ENCODE measurements around the gene ZEB2.

The ZEB2 gene

DNA sequence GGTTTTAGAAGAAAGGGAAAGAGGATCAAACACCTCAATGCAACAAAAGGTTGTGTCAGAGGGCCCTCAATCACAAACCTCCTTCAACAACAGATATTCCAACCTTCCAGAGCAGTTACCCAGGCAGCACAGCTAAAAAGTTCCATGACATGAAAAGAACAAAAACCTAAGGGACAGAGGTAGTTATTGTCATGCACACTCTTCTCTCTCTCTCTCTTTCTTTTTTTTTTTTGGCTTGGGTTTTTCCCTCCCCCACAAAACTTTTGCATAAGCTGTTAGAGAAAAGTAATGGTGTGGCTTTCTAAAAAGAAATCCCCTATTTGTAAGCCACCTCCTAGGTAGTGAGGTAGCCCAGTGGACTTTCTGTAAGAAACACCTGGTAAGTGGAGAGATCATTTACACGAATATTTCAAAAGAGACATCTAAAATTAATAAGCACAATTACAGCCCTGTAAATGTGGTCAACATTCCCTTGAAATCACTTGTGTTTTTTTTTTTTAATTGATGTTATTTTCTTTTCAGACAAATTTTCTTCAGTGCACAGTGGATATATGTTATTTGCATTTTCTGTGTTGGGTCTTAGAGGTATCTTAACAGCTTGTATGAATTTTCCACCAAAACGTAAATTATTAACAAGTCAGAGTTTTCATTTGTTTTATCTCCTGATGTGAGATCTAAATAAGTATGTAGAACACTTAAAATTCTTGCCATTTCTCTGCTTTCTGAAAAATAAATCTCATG lies 48.4 kb downstream of the ZEB2 start:
- Histone ChIP-seq H3K4me1 (ENCODE audit: insufficient read depth, low read length) (no peaks in the 10 kb centered on the region), H3K9me3 (ENCODE audit: insufficient read depth, low read length, severe bottlenecking) (no peaks in the 10 kb centered on the region), H4K20me1 (ENCODE audit: insufficient read depth, low read length) (no peaks in the 10 kb centered on the region), H3K27me3 (ENCODE audit: insufficient read depth, low read length, poor library complexity) (no peaks in the 10 kb centered on the region), H3K36me3 (ENCODE audit: insufficient read depth, low read length) (0 out of 2 replicates have a peak, but pooled peaks cover 3% of the 10 kb centered on the region), H3K4me2 (ENCODE audit: insufficient read depth, low read length) (no peak overlapping the region), H3K27ac (ENCODE audit: low read length) (no peak overlapping the region), H3K4me3 (ENCODE audit: low read depth in 1 of 2, low read length in 2 of 2) (no peak overlapping the region), H2AFZ (ENCODE audit: low read depth, low read length) (no peak overlapping the region), H3K9ac (ENCODE audit: low read depth, low read length) (no peak overlapping the region), H3K79me2 (ENCODE audit: insufficient read depth, low read length) (no peaks in the 10 kb centered on the region)
- no peak for ATAC-seq (ENCODE audit: insufficient read depth, low read depth)
- TF ChIP-seq, protein P1, sequence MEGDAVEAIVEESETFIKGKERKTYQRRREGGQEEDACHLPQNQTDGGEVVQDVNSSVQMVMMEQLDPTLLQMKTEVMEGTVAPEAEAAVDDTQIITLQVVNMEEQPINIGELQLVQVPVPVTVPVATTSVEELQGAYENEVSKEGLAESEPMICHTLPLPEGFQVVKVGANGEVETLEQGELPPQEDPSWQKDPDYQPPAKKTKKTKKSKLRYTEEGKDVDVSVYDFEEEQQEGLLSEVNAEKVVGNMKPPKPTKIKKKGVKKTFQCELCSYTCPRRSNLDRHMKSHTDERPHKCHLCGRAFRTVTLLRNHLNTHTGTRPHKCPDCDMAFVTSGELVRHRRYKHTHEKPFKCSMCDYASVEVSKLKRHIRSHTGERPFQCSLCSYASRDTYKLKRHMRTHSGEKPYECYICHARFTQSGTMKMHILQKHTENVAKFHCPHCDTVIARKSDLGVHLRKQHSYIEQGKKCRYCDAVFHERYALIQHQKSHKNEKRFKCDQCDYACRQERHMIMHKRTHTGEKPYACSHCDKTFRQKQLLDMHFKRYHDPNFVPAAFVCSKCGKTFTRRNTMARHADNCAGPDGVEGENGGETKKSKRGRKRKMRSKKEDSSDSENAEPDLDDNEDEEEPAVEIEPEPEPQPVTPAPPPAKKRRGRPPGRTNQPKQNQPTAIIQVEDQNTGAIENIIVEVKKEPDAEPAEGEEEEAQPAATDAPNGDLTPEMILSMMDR (IDR thresholded peaks at IDR 0.05; ENCODE audit: borderline replicate concordance, extremely low read depth, low read length, poor library complexity, severe bottlenecking): no peak
- TF ChIP-seq EZH2 (IDR thresholded peaks at IDR 0.05; ENCODE audit: borderline replicate concordance, low read depth, low read length, severe bottlenecking): no peak
- DNase-seq: no peak

DNA sequence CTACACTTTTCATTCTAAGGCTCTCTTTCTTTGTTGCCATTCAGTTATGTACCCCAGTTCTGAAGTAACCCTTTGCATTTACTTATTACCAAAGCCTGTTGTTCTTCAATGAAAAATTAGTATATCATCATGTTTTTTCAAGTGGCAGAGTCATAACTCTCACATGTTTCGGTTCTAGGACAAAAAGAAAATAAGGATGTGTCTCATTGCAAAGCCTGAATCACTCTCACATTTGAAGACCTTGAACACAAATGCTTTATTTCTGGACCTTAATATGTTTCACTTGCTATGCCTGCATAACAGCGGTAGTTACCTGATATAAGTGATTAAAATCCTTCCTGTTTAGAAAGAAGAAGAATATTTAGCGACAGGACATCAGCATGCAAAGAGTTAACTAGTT lies 49.1 kb downstream of the ZEB2 start:
- no peaks in the 10 kb centered on the region for H3K79me2 ChIP-seq (ENCODE audit: insufficient read depth, low read length)
- TF ChIP-seq, protein P1 (IDR thresholded peaks at IDR 0.05; ENCODE audit: borderline replicate concordance, extremely low read depth, low read length, poor library complexity, severe bottlenecking): no peak
- no peak for TF ChIP-seq EZH2 (IDR thresholded peaks at IDR 0.05; ENCODE audit: borderline replicate concordance, low read depth, low read length, severe bottlenecking)
- H3K4me2 ChIP-seq (ENCODE audit: insufficient read depth, low read length): no peak overlapping the region
- H3K4me1 ChIP-seq (ENCODE audit: insufficient read depth, low read length): no peaks in the 10 kb centered on the region
- DNase-seq: no peak
- no peak overlapping the region for H3K9ac ChIP-seq (ENCODE audit: low read depth, low read length)
- H2AFZ ChIP-seq (ENCODE audit: low read depth, low read length): no peak overlapping the region
- H4K20me1 ChIP-seq (ENCODE audit: insufficient read depth, low read length): no peaks in the 10 kb centered on the region
- no peak for ATAC-seq (ENCODE audit: insufficient read depth, low read depth)
- no peak overlapping the region for H3K4me3 ChIP-seq (ENCODE audit: low read depth in 1 of 2, low read length in 2 of 2)
- H3K27ac ChIP-seq (ENCODE audit: low read length): no peak overlapping the region
- 0 out of 2 replicates have a peak, but pooled peaks cover 3% of the 10 kb centered on the region for H3K36me3 ChIP-seq (ENCODE audit: insufficient read depth, low read length)
- no peaks in the 10 kb centered on the region for H3K9me3 ChIP-seq (ENCODE audit: insufficient read depth, low read length, severe bottlenecking)
- no peaks in the 10 kb centered on the region for H3K27me3 ChIP-seq (ENCODE audit: insufficient read depth, low read length, poor library complexity)

DNA sequence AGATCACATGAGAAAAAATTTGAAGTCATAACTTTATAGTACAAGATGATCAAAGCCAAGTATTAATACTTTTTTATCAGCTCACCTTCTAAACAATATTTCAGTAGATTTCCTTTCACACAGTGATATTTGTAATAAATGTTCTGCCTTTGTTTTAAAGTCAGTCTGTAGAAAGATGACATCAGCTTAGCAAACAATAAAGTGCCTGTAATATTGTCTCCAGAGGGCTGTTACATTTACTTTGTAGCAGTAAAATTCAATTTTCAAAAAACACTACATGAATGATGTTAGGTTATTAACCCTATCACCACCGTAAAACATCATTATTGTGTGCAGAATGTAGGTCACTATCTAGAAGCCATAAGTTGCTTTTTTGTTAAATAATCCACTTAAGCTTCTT lies 49.6 kb downstream of the ZEB2 start:
- no peak for TF ChIP-seq EZH2 (IDR thresholded peaks at IDR 0.05; ENCODE audit: borderline replicate concordance, low read depth, low read length, severe bottlenecking)
- TF ChIP-seq, protein P1 (IDR thresholded peaks at IDR 0.05; ENCODE audit: borderline replicate concordance, extremely low read depth, low read length, poor library complexity, severe bottlenecking): no peak
- H3K27ac ChIP-seq (ENCODE audit: low read length): no peak overlapping the region
- no peaks in the 10 kb centered on the region for H4K20me1 ChIP-seq (ENCODE audit: insufficient read depth, low read length)
- H2AFZ ChIP-seq (ENCODE audit: low read depth, low read length): no peak overlapping the region
- 0 out of 2 replicates have a peak, but pooled peaks cover 3% of the 10 kb centered on the region for H3K36me3 ChIP-seq (ENCODE audit: insufficient read depth, low read length)
- H3K27me3 ChIP-seq (ENCODE audit: insufficient read depth, low read length, poor library complexity): no peaks in the 10 kb centered on the region
- no peak overlapping the region for H3K4me2 ChIP-seq (ENCODE audit: insufficient read depth, low read length)
- H3K4me1 ChIP-seq (ENCODE audit: insufficient read depth, low read length): no peaks in the 10 kb centered on the region
- H3K79me2 ChIP-seq (ENCODE audit: insufficient read depth, low read length): no peaks in the 10 kb centered on the region
- H3K9me3 ChIP-seq (ENCODE audit: insufficient read depth, low read length, severe bottlenecking): no peaks in the 10 kb centered on the region
- DNase-seq (no peak), ATAC-seq (ENCODE audit: insufficient read depth, low read depth) (no peak)
- H3K9ac ChIP-seq (ENCODE audit: low read depth, low read length): no peak overlapping the region
- H3K4me3 ChIP-seq (ENCODE audit: low read depth in 1 of 2, low read length in 2 of 2): no peak overlapping the region
